ENCODE data around the gene MINPP1. TPM values are rescaled to one million over a fixed set of nuclear protein-coding genes. Genes with fewer than 3 reads are reported as not detected.

The MINPP1 gene
- total RNA-seq, 1 experiment from 2014 or later = 13.5 TPM

GRCh38 chr10:87544721-87545120 is 40.0 kb downstream of the MINPP1 start:
- H3K36me3 ChIP-seq (ENCODE audit: insufficient read depth, low read length, poor library complexity, severe bottlenecking) = no peaks in the 10 kb centered on the region
- intact Hi-C loops (cut with micrococcal nuclease; ENCODE audit: unreplicated experiment) = no loop called here
- no peak overlapping the region for H3K4me3 ChIP-seq (ENCODE audit: low read depth, low read length, poor library complexity, severe bottlenecking)
- DNase-seq (ENCODE audit: low spot score) = no peak
- H3K27me3 ChIP-seq (replicated peaks; ENCODE audit: insufficient read depth, low read depth, low read length, poor library complexity) = no peaks in the 10 kb centered on the region
- ChIA-PET POLR2A (ENCODE audit: low non-redundant PET) (no interaction called here), CTCF (no interaction called here)
- no TSS peak for BruUV-seq (replicated peaks)
- H3K27ac ChIP-seq (ENCODE audit: low read depth, low read length, poor library complexity, severe bottlenecking) = no peak overlapping the region
- no peaks in the 10 kb centered on the region for H3K9me3 ChIP-seq (ENCODE audit: low read depth, low read length, poor library complexity, severe bottlenecking)
- no peak for TF ChIP-seq EZH2 (IDR thresholded peaks at IDR 0.05; ENCODE audit: borderline replicate concordance, low read depth, low read length, poor library complexity, severe bottlenecking)
- no peak for TF ChIP-seq CTCF (conservative IDR thresholded peaks at IDR 0.05; ENCODE audit: low read depth, low read length)
- H3K4me1 ChIP-seq (ENCODE audit: insufficient read depth, low read length, poor library complexity, severe bottlenecking) = no peaks in the 10 kb centered on the region

DNA sequence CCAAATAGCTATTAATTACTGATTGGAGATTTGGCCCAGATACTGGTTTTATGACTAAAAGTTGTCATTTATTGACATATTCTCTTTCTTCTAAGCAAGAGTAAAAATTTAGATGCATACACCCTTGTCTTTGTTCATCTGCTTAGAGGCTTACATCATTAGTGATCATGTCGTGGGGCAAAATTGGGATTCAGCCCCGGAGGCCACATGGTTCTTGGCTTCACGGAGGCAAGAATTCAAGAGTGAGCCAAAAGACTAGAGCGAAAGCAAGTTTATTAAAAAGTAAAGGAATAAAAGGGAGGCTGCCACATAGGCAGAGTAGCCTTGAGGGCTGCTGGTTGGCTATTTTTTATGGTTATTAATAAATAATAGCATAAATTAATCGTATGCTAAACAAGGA is 41.1 kb downstream of the MINPP1 start:
- no peak for DNase-seq (ENCODE audit: low spot score)
- no peak overlapping the region for H3K4me3 ChIP-seq (ENCODE audit: low read depth, low read length, poor library complexity, severe bottlenecking)
- POLR2A ChIA-PET (ENCODE audit: low non-redundant PET) = no interaction called here
- no TSS peak for BruUV-seq (replicated peaks)
- H3K9me3 ChIP-seq (ENCODE audit: low read depth, low read length, poor library complexity, severe bottlenecking) = no peaks in the 10 kb centered on the region
- intact Hi-C loops (cut with micrococcal nuclease; ENCODE audit: unreplicated experiment) = no loop called here
- no peaks in the 10 kb centered on the region for H3K27me3 ChIP-seq (replicated peaks; ENCODE audit: insufficient read depth, low read depth, low read length, poor library complexity)
- no peaks in the 10 kb centered on the region for H3K4me1 ChIP-seq (ENCODE audit: insufficient read depth, low read length, poor library complexity, severe bottlenecking)
- H3K36me3 ChIP-seq (ENCODE audit: insufficient read depth, low read length, poor library complexity, severe bottlenecking) = no peaks in the 10 kb centered on the region
- TF ChIP-seq CTCF (conservative IDR thresholded peaks at IDR 0.05; ENCODE audit: low read depth, low read length) (no peak), EZH2 (IDR thresholded peaks at IDR 0.05; ENCODE audit: borderline replicate concordance, low read depth, low read length, poor library complexity, severe bottlenecking) (no peak)
- CTCF ChIA-PET = no interaction called here
- no peak overlapping the region for H3K27ac ChIP-seq (ENCODE audit: low read depth, low read length, poor library complexity, severe bottlenecking)

DNA sequence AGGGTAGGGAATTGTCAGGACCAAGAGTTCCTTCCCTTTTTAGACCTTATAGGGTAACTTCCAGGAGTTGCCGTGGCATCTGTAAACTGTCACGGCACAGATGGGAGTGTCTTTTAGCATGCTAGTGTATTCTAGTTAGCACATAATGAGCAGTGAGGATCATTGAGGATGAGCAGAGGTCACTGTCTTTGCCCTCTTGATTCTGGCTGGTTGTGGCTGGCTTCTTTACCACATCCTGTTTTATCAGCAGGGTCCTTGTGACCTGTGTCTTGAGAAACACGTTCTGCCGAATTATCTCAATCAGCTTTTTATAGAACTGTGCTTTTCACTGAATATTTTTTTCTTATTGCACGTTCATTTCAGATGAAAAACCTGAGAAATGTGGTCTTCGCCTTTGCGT is 41.5 kb downstream of the MINPP1 start:
- Histone ChIP-seq H3K27me3 (replicated peaks; ENCODE audit: insufficient read depth, low read depth, low read length, poor library complexity) (no peaks in the 10 kb centered on the region), H3K36me3 (ENCODE audit: insufficient read depth, low read length, poor library complexity, severe bottlenecking) (no peaks in the 10 kb centered on the region), H3K9me3 (ENCODE audit: low read depth, low read length, poor library complexity, severe bottlenecking) (no peaks in the 10 kb centered on the region), H3K4me3 (ENCODE audit: low read depth, low read length, poor library complexity, severe bottlenecking) (no peak overlapping the region), H3K4me1 (ENCODE audit: insufficient read depth, low read length, poor library complexity, severe bottlenecking) (no peaks in the 10 kb centered on the region), H3K27ac (ENCODE audit: low read depth, low read length, poor library complexity, severe bottlenecking) (no peak overlapping the region)
- ChIA-PET POLR2A (ENCODE audit: low non-redundant PET) (no interaction called here), CTCF (no interaction called here)
- BruUV-seq (replicated peaks) = no TSS peak
- no peak for DNase-seq (ENCODE audit: low spot score)
- no peak for TF ChIP-seq EZH2 (IDR thresholded peaks at IDR 0.05; ENCODE audit: borderline replicate concordance, low read depth, low read length, poor library complexity, severe bottlenecking)
- no peak for TF ChIP-seq CTCF (conservative IDR thresholded peaks at IDR 0.05; ENCODE audit: low read depth, low read length)
- intact Hi-C loops (cut with micrococcal nuclease; ENCODE audit: unreplicated experiment) = no loop called here
